H1 (cell line): ENCODE results near the gene SAXO1. TPM values are rescaled to one million over a fixed set of nuclear protein-coding genes. Genes with fewer than 3 reads are reported as not detected.

Source experiments
- CTCF ChIA-PET: fragments of 300-600 bp; sonication (Branson Sonifier 250); formaldehyde crosslinking; loops from one replicate; lab custom pipeline; 2021; ENCODE audit not compliant: partially characterized antibody; lab: Charles Lee
- POLR2A ChIA-PET: fragments of 300-600 bp; sonication (Branson Sonifier 250); formaldehyde crosslinking; loops from one replicate; lab custom pipeline; 2021; ENCODE audit warnings: inconsistent platforms; ENCODE audit not compliant: partially characterized antibody; lab: Charles Lee
- DNase-seq, 2 experiments: peaks; one replicate each; pipeline versions ENCODE4 v3.0.0 to v3.0.0-alpha.2; 2010 to 2022; ENCODE audit warnings: low spot score in 2 of 2, low read depth in 1 of 2, mixed read lengths in 1 of 2
- FAIRE-seq: peaks from 2 replicates; lab custom pipeline; 2011; peaks lifted over from hg19 to GRCh38; lab: Jason Lieb, UNC
- H2AFZ ChIP-seq: 2 replicates; pipeline ENCODE4 v1.8.1; 2012; ENCODE audit warnings: low read length, inconsistent platforms
- H2AK5ac ChIP-seq: 2 replicates; pipeline ENCODE4 v1.6.1; 2013; ENCODE audit warnings: low read depth, low read length
- H2BK120ac ChIP-seq: replicated peaks from 2 replicates; pipeline ENCODE3; 2013; ENCODE audit warnings: low read depth, low read length, inconsistent platforms
- H2BK12ac ChIP-seq: 2 replicates; pipeline ENCODE4 v1.6.1; 2013; ENCODE audit warnings: low read depth, low read length
- H2BK15ac ChIP-seq: 2 replicates; pipeline ENCODE4 v1.6.1; 2013; ENCODE audit warnings: low read length
- H2BK20ac ChIP-seq: 2 replicates; pipeline ENCODE4 v1.6.1; 2013; ENCODE audit warnings: low read length
- H2BK5ac ChIP-seq: 2 replicates; pipeline ENCODE4 v1.6.1; 2013; ENCODE audit warnings: low read depth, low read length
- H3K14ac ChIP-seq: 2 replicates; pipeline ENCODE4 v1.6.1; 2013; ENCODE audit warnings: inconsistent platforms; ENCODE audit not compliant: insufficient read length
- H3K18ac ChIP-seq: 2 replicates; pipeline ENCODE4 v1.6.1; 2013; ENCODE audit warnings: low read length; ENCODE audit errors: extremely low read depth
- H3K23ac ChIP-seq: 2 replicates; pipeline ENCODE4 v1.6.1; 2013; ENCODE audit warnings: inconsistent platforms; ENCODE audit not compliant: insufficient read length
- H3K23me2 ChIP-seq: 2 replicates; pipeline ENCODE4 v1.6.1; 2013; ENCODE audit warnings: low read depth, low read length
- H3K27ac ChIP-seq: 2 replicates; pipeline ENCODE4 v1.6.1; 2011; ENCODE audit warnings: low read depth, low read length, inconsistent platforms
- H3K27me3 ChIP-seq, 4 experiments: replicated peaks in 1 of 4; 1 replicate in 1 of 4; 2 replicates in 3 of 4; pipeline versions ENCODE4 v1.6.1 to v1.8.1; 2011 to 2013; ENCODE audit warnings: low read length in 3 of 4, mild to moderate bottlenecking in 3 of 4, inconsistent platforms in 2 of 4, mixed read lengths in 2 of 4, moderate library complexity in 1 of 4; ENCODE audit not compliant: control insufficient read depth in 3 of 4, insufficient read depth in 3 of 4; ENCODE audit errors: extremely low read depth in 1 of 4
- H3K36me3 ChIP-seq, 4 experiments: 2 replicates each; pipeline versions ENCODE4 v1.6.1 to v1.8.1; 2011 to 2013; ENCODE audit warnings: mild to moderate bottlenecking in 4 of 4, low read length in 3 of 4, moderate library complexity in 2 of 4, control low read depth in 1 of 4, inconsistent platforms in 1 of 4; ENCODE audit not compliant: insufficient read depth in 4 of 4, control insufficient read depth in 2 of 4
- H3K4ac ChIP-seq: replicated peaks from 2 replicates; pipeline ENCODE3; 2013; ENCODE audit warnings: low read length, low read depth, mixed read lengths, inconsistent platforms; ENCODE audit not compliant: insufficient read length
- H3K4me1 ChIP-seq, 4 experiments: replicated peaks in 1 of 4; 1 replicate in 1 of 4; 2 replicates in 3 of 4; pipeline versions ENCODE4 v1.6.1 to v1.8.1; 2011 to 2013; ENCODE audit warnings: low read length in 3 of 4, inconsistent platforms in 2 of 4, mixed read lengths in 1 of 4; ENCODE audit not compliant: insufficient read depth in 4 of 4, control insufficient read depth in 3 of 4
- H3K4me2 ChIP-seq, 2 experiments: 2 replicates each; pipeline versions ENCODE4 v1.6.1 to v1.8.1; 2011 to 2013; ENCODE audit warnings: low read depth in 2 of 2, low read length in 2 of 2, control low read depth in 1 of 2, inconsistent platforms in 1 of 2, mild to moderate bottlenecking in 1 of 2; ENCODE audit not compliant: insufficient read depth in 1 of 2
- H3K4me3 ChIP-seq, 4 experiments: fragments of 200-600, 300-600 bp in 1 of 4; sonication (generic), shearing (Covaris generic), sonication (Bioruptor Twin) in 1 of 4; 2 replicates each; pipeline versions ENCODE4 v1.5.1 to v1.8.1; 2011 to 2016; ENCODE audit warnings: low read length in 4 of 4, low read depth in 3 of 4, control low read depth in 2 of 4, inconsistent platforms in 2 of 4, mild to moderate bottlenecking in 2 of 4, mixed read lengths in 1 of 4, moderate library complexity in 1 of 4; ENCODE audit not compliant: insufficient read depth in 2 of 4; ENCODE audit errors: extremely low read depth in 1 of 4
- H3K56ac ChIP-seq: replicated peaks from 2 replicates; pipeline ENCODE3; 2013; ENCODE audit warnings: low read depth, mild to moderate bottlenecking, mixed read lengths, low read length, inconsistent platforms; ENCODE audit not compliant: insufficient read length
- H3K79me1 ChIP-seq: 2 replicates; pipeline ENCODE4 v1.6.1; 2013; ENCODE audit warnings: low read depth, low read length, control low read depth
- H3K79me2 ChIP-seq, 2 experiments: 2 replicates each; pipeline versions ENCODE4 v1.6.1 to v1.8.1; 2012 to 2013; ENCODE audit warnings: low read length in 2 of 2, mild to moderate bottlenecking in 2 of 2, inconsistent platforms in 1 of 2; ENCODE audit not compliant: insufficient read depth in 2 of 2, control insufficient read depth in 1 of 2
- H3K9ac ChIP-seq, 4 experiments: replicated peaks in 1 of 4; 1 replicate in 1 of 4; 2 replicates in 3 of 4; pipeline versions ENCODE4 v1.6.1 to v1.8.1; 2011 to 2013; ENCODE audit warnings: low read depth in 3 of 4, low read length in 3 of 4, control low read depth in 2 of 4, mild to moderate bottlenecking in 2 of 4, moderate library complexity in 2 of 4, inconsistent platforms in 1 of 4; ENCODE audit errors: extremely low read depth in 1 of 4
- H3K9me3 ChIP-seq, 2 experiments: 2 replicates each; pipeline versions ENCODE4 v1.6.1 to v1.8.1; 2012 to 2013; ENCODE audit warnings: mild to moderate bottlenecking in 2 of 2, moderate library complexity in 2 of 2, control low read depth in 1 of 2, inconsistent platforms in 1 of 2, low read depth in 1 of 2, low read length in 1 of 2, mixed read lengths in 1 of 2; ENCODE audit not compliant: insufficient read depth in 2 of 2
- H4K20me1 ChIP-seq, 2 experiments: replicated peaks in 1 of 2; 2 replicates each; pipeline versions ENCODE3 to v1.8.1; 2011 to 2013; ENCODE audit warnings: inconsistent platforms in 2 of 2, low read length in 2 of 2, mild to moderate bottlenecking in 1 of 2; ENCODE audit not compliant: insufficient read depth in 2 of 2, control insufficient read depth in 1 of 2
- H4K5ac ChIP-seq: 2 replicates; pipeline ENCODE4 v1.6.1; 2013; ENCODE audit warnings: low read length, low read depth, mixed read lengths, inconsistent platforms; ENCODE audit not compliant: insufficient read length
- H4K8ac ChIP-seq: 2 replicates; pipeline ENCODE4 v1.8.0; 2013; ENCODE audit warnings: mild to moderate bottlenecking, moderate library complexity, low read length, inconsistent platforms; ENCODE audit not compliant: insufficient read depth; ENCODE audit errors: extremely low read depth
- H4K91ac ChIP-seq: replicated peaks from 2 replicates; pipeline ENCODE3; 2013; ENCODE audit warnings: low read length, mixed read lengths, inconsistent platforms; ENCODE audit not compliant: insufficient read length
- BACH1 ChIP-seq: IDR thresholded peaks from 2 replicates; pipeline ENCODE4 v1.6.1; 2012; ENCODE audit warnings: low read length, improper control_type of control experiment
- CBX5 ChIP-seq: fragments of 300-800, 300-1000 bp; sonication (generic); IDR thresholded peaks from 2 replicates; pipeline ENCODE4 v1.7.1; 2016; ENCODE audit warnings: antibody characterized with exemption, low read length, low read depth
- EGR1 ChIP-seq: IDR thresholded peaks from 2 replicates; pipeline ENCODE4 v1.6.1; 2011; ENCODE audit warnings: low read depth, low read length, borderline replicate concordance
- HDAC6 ChIP-seq: IDR thresholded peaks from one replicate; pipeline ENCODE4 v1.7.1; 2012; ENCODE audit warnings: low read depth, mild to moderate bottlenecking, inconsistent platforms, low read length, moderate library complexity
- KDM1A ChIP-seq: fragments of 200-600, 300-600 bp; sonication (generic); IDR thresholded peaks from 2 replicates; pipeline ENCODE4 v1.7.1; 2016; ENCODE audit warnings: mild to moderate bottlenecking, low read length, borderline replicate concordance
- KDM5A ChIP-seq: fragments of 200-600 bp; IDR thresholded peaks from 2 replicates; pipeline ENCODE4 v1.7.1; 2012; ENCODE audit warnings: mild to moderate bottlenecking, low read length, inconsistent platforms, mixed read lengths
- MAFK ChIP-seq: IDR thresholded peaks from 2 replicates; pipeline ENCODE4 v1.6.1; 2012; ENCODE audit warnings: low read depth, mild to moderate bottlenecking, improper control_type of control experiment, low read length
- RXRA ChIP-seq: IDR thresholded peaks from 2 replicates; pipeline ENCODE4 v1.6.1; 2011; ENCODE audit warnings: low read depth, mild to moderate bottlenecking, low read length, moderate library complexity; ENCODE audit not compliant: insufficient read depth
- SIX5 ChIP-seq: IDR thresholded peaks from 2 replicates; pipeline ENCODE4 v1.6.1; 2011; ENCODE audit warnings: mild to moderate bottlenecking, low read depth, low read length
- SP1 ChIP-seq: IDR thresholded peaks from 2 replicates; pipeline ENCODE4 v1.6.1; 2011; ENCODE audit warnings: low read depth, low read length
- SP2 ChIP-seq: IDR thresholded peaks from 2 replicates; pipeline ENCODE4 v1.6.1; 2012; ENCODE audit warnings: mild to moderate bottlenecking, low read length, inconsistent platforms
- SUZ12 ChIP-seq: fragments of 200-600 bp; sonication (generic); IDR thresholded peaks from 2 replicates; pipeline ENCODE4 v1.6.1; 2012; ENCODE audit warnings: mild to moderate bottlenecking, inconsistent platforms, low read length, moderate library complexity, mixed read lengths
- TEAD4 ChIP-seq: IDR thresholded peaks from 2 replicates; pipeline ENCODE4 v1.6.1; 2012; ENCODE audit warnings: low read depth, low read length, inconsistent platforms, mixed read lengths
- YY1 ChIP-seq: IDR thresholded peaks from 2 replicates; pipeline ENCODE4 v1.6.1; 2011; ENCODE audit warnings: low read depth, mild to moderate bottlenecking, low read length
- WGBS, 2 experiments: shearing (Covaris generic) in 1 of 2; methylation state at CpG; one replicate each; pipeline versions ENCODE4 v1.1.6 to v1.1.7; 2013 to 2015; ENCODE audit warnings: low lambda C conversion rate in 2 of 2, mixed read lengths in 2 of 2, inconsistent platforms in 1 of 2, low coverage in 1 of 2, missing lambda C conversion rate in 1 of 2; ENCODE audit not compliant: insufficient replicate concordance in 2 of 2, insufficient coverage in 1 of 2, insufficient read length in 1 of 2; ENCODE audit errors: extremely low coverage in 1 of 2, missing lambda C conversion rate in 1 of 2; 5-methylcytosine and 5-hydroxymethylcytosine counted together
- polyA plus RNA-seq, 7 experiments: library from polyadenylated mRNA; depleted of rRNA in 3 of 7; stranded (reverse) in 5 of 7; unstranded in 2 of 7; fragments of >200 nt in 5 of 7; fragments of 200-250 nt in 2 of 7; gene quantifications; 1 replicate in 5 of 7; 2 replicates in 1 of 7; 4 replicates in 1 of 7; pipeline versions ENCODE4 v1.2.1 to v1.2.3, GENCODE V29; 2011 to 2013; ENCODE audit warnings: missing spikeins in 2 of 7, mixed read lengths in 2 of 7
- total RNA-seq: library from RNA; stranded (reverse); fragmentation: NEBNext Ultra II Directional; extraction: Animal tissue kit (Norgen Biotek cat#: 25700); gene quantifications from 2 replicates; pipeline ENCODE4 v1.2.1, GENCODE V29; 2021
- TF ChIP-seq, protein P1 (sequence below): IDR thresholded peaks from 2 replicates; pipeline ENCODE4 v1.6.1; 2012; ENCODE audit warnings: inconsistent platforms

Gene SAXO1
- total and polyA plus RNA-seq, 2 of the 8 experiments (the other 6 are each of a cell fraction or from before 2014, with no cell fraction given): 0.11 to 0.20 TPM

DNA sequence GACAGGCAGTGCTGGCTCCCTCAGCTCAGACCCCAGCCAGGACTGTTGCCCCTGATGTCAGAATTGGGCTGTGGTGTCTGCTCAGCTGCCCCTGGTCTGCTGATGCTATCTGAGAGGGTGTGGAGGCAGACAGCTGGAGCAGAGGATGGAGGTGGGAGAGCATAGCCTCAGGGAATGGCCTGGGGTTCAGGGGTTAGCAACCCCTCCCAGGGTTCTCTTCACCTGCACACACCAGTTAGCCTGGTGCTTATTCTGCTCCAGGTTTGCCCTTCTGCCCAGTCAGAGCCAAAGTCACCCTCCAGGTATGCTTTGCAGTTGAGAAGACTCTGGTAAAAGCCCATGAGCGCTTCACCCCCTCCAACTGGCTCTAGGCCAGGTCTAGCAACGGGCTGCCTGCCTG, 109.8 kb downstream of the SAXO1 start:
- H3K4ac ChIP-seq: no peak overlapping the region
- H3K18ac ChIP-seq: no peak overlapping the region
- H4K5ac ChIP-seq: no peak overlapping the region
- H3K79me1 ChIP-seq: no peaks in the 10 kb centered on the region
- no peak overlapping the region for H3K9ac ChIP-seq
- H3K4me2 ChIP-seq: no peak overlapping the region
- H2AK5ac ChIP-seq: no peak overlapping the region
- no peak overlapping the region for H2BK15ac ChIP-seq
- H4K20me1 ChIP-seq: no peaks in the 10 kb centered on the region
- H3K79me2 ChIP-seq: no peaks in the 10 kb centered on the region
- no peaks in the 10 kb centered on the region for H3K4me1 ChIP-seq
- H3K23me2 ChIP-seq: no peaks in the 10 kb centered on the region; the same call in 1 of the 2 replicates
- H2AFZ ChIP-seq: no peak overlapping the region
- no peak for DNase-seq
- no peak overlapping the region for H3K56ac ChIP-seq
- H3K36me3 ChIP-seq: no peaks in the 10 kb centered on the region
- H3K27me3 ChIP-seq: no peaks in the 10 kb centered on the region
- H3K27ac ChIP-seq: no peak overlapping the region
- H3K14ac ChIP-seq: no peak overlapping the region
- FAIRE-seq: no peak
- 88% methylated on average over 2 of the region's 2 CpGs; no CpG with 5 or more reads in 1 of the 2 experiments for WGBS, 2 experiments
- no peak overlapping the region for H2BK5ac ChIP-seq
- POLR2A ChIA-PET: no interaction called here
- TF ChIP-seq SP2 (no peak), SP1 (no peak), BACH1 (no peak), SUZ12 (no peak), MAFK (no peak), SIX5 (no peak), HDAC6 (no peak), TEAD4 (no peak), CBX5 (no peak), RXRA (no peak), KDM1A (no peak), KDM5A (no peak), EGR1 (no peak), YY1 (no peak)
- TF ChIP-seq, protein P1, sequence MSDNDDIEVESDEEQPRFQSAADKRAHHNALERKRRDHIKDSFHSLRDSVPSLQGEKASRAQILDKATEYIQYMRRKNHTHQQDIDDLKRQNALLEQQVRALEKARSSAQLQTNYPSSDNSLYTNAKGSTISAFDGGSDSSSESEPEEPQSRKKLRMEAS: no peak
- CTCF ChIA-PET: interaction anchor here (1.1 kb wide), 1 partner anchor 12 kb away, joined by 3 read pairs; no protein-coding TSS in a partner anchor
- no peak overlapping the region; the same call in 1 of the 2 replicates for H4K8ac ChIP-seq
- no peak overlapping the region for H4K91ac ChIP-seq
- H2BK20ac ChIP-seq: no peak overlapping the region
- H3K23ac ChIP-seq: no peak overlapping the region
- no peak overlapping the region for H3K4me3 ChIP-seq
- H2BK12ac ChIP-seq: no peak overlapping the region
- no peak overlapping the region for H2BK120ac ChIP-seq
- H3K9me3 ChIP-seq: no peaks in the 10 kb centered on the region
